B cell (primary cell): ENCODE results near the gene ADCY1. TPM values are rescaled to one million over a fixed set of nuclear protein-coding genes. Genes with fewer than 3 reads are reported as not detected.

Experiments
- ATAC-seq: fragments of 200-7000 bp; cut with Tn5 transposase; one replicate; pipeline ENCODE4 v1.10.0; 2021; ENCODE audit warnings: low read depth, mild to moderate bottlenecking, moderate number of reproducible peaks, moderate library complexity
- CTCF ChIA-PET: fragments of 350-600 bp; sonication (Branson Sonifier 250); formaldehyde crosslinking; loops from one replicate; lab custom pipeline; 2021; ENCODE audit warnings: antibody characterized with exemption, inconsistent platforms; lab: Charles Lee
- POLR2A ChIA-PET: fragments of 350-600 bp; sonication (Branson Sonifier 250); formaldehyde crosslinking; loops from one replicate; lab custom pipeline; 2021; ENCODE audit warnings: antibody characterized with exemption; lab: Charles Lee
- DNase-seq: peaks from one replicate; pipeline ENCODE4 v3.0.0; 2013
- H2AFZ ChIP-seq: 2 replicates; pipeline ENCODE4 v1.6.1; 2012; ENCODE audit warnings: mild to moderate bottlenecking, low read depth, low read length; ENCODE audit not compliant: insufficient read depth, poor library complexity, severe bottlenecking
- H3K27ac ChIP-seq, 2 donors: 1 replicate in 1 of 2; 2 replicates in 1 of 2; pipeline ENCODE4 v1.5.1; 2012 to 2013; ENCODE audit warnings: low read length in 2 of 2, mild to moderate bottlenecking in 2 of 2, moderate library complexity in 1 of 2
- H3K27me3 ChIP-seq, 4 experiments: fragments of 200-600 bp in 1 of 4; sonication (generic) in 1 of 4; replicated peaks in 1 of 4; 1 replicate in 2 of 4; 2 replicates in 2 of 4; pipeline versions ENCODE4 v1.6.1 to v1.7.0; 2013 to 2016; ENCODE audit warnings: low read length in 3 of 4, mild to moderate bottlenecking in 2 of 4, mixed read lengths in 1 of 4, moderate library complexity in 1 of 4; ENCODE audit not compliant: insufficient read depth in 4 of 4, control insufficient read depth in 3 of 4; ENCODE audit errors: control extremely low read depth in 1 of 4
- H3K36me3 ChIP-seq, 2 experiments: replicated peaks in 1 of 2; 1 replicate in 1 of 2; 2 replicates in 1 of 2; pipeline versions ENCODE4 v1.6.1 to v1.7.1; 2013; ENCODE audit warnings: low read length in 1 of 2; ENCODE audit not compliant: insufficient read depth in 2 of 2, control insufficient read depth in 1 of 2; ENCODE audit errors: control extremely low read depth in 1 of 2, extremely low read depth in 1 of 2
- H3K4me1 ChIP-seq, 2 donors: fragments of 200-600 bp in 1 of 2; sonication (generic) in 1 of 2; 1 replicate in 1 of 2; 2 replicates in 1 of 2; pipeline versions ENCODE4 v1.5.1 to v1.6.1; 2013 to 2017; ENCODE audit warnings: low read length in 2 of 2; ENCODE audit not compliant: control insufficient read depth in 2 of 2, insufficient read depth in 2 of 2
- H3K4me2 ChIP-seq: replicated peaks from 2 replicates; pipeline ENCODE3; 2012; ENCODE audit warnings: mild to moderate bottlenecking, low read depth, low read length; ENCODE audit not compliant: poor library complexity, severe bottlenecking
- H3K4me3 ChIP-seq, 5 experiments: fragments of 200-600 bp in 1 of 5; sonication (generic) in 1 of 5; 1 replicate in 3 of 5; 2 replicates in 2 of 5; pipeline versions ENCODE4 v1.5.1 to v1.7.0; 2011 to 2016; ENCODE audit warnings: low read length in 4 of 5, mild to moderate bottlenecking in 4 of 5, low read depth in 2 of 5, control low read depth in 1 of 5, moderate library complexity in 1 of 5; ENCODE audit not compliant: insufficient read depth in 1 of 5; ENCODE audit errors: control extremely low read depth in 1 of 5, extremely low read depth in 1 of 5
- H3K79me2 ChIP-seq: fragments of 200-600 bp; sonication (generic); one replicate; pipeline ENCODE4 v1.6.0; 2016; ENCODE audit warnings: low read length; ENCODE audit not compliant: control insufficient read depth, insufficient read depth
- H3K9ac ChIP-seq: fragments of 200-600 bp; sonication (generic); 2 replicates; pipeline ENCODE4 v1.6.1; 2017; ENCODE audit warnings: mild to moderate bottlenecking, low read length, moderate library complexity
- H3K9me3 ChIP-seq, 3 donors: one replicate each; pipeline versions ENCODE4 v1.6.1 to v1.7.1; 2013; ENCODE audit warnings: low read length in 2 of 3; ENCODE audit not compliant: control insufficient read depth in 2 of 3, insufficient read depth in 1 of 3; ENCODE audit errors: control extremely low read depth in 1 of 3
- H4K20me1 ChIP-seq: 2 replicates; pipeline ENCODE4 v1.6.0; 2012; ENCODE audit warnings: mild to moderate bottlenecking, low read length; ENCODE audit not compliant: insufficient read depth, control insufficient read depth, poor library complexity, severe bottlenecking
- H3K27ac Mint-ChIP-seq: one replicate; pipeline ENCODE4 v1.8.0; 2021; ENCODE audit warnings: mixed read lengths
- H3K27me3 Mint-ChIP-seq: one replicate; pipeline ENCODE4 v1.8.0; 2021; ENCODE audit warnings: mixed read lengths
- H3K4me1 Mint-ChIP-seq: one replicate; pipeline ENCODE4 v1.8.0; 2021; ENCODE audit warnings: mixed read lengths
- H3K4me3 Mint-ChIP-seq: one replicate; pipeline ENCODE4 v1.8.0; 2021; ENCODE audit warnings: mixed read lengths
- H3K9me3 Mint-ChIP-seq: one replicate; pipeline ENCODE4 v1.8.0; 2022; ENCODE audit warnings: mixed read lengths; ENCODE audit not compliant: insufficient read depth
- EZH2 ChIP-seq: IDR thresholded peaks from 2 replicates; pipeline ENCODE4 v1.6.1; 2012; ENCODE audit warnings: borderline replicate concordance, low read depth, mild to moderate bottlenecking, moderate library complexity, low read length; ENCODE audit not compliant: insufficient read depth, poor library complexity, severe bottlenecking
- WGBS: methylation state at CpG from one replicate; pipeline ENCODE4 v1.1.5; 2013; ENCODE audit warnings: missing lambda C conversion rate; ENCODE audit not compliant: insufficient coverage; 5-methylcytosine and 5-hydroxymethylcytosine counted together
- intact Hi-C: fragments of 100-400 bp; cut with micrococcal nuclease; formaldehyde crosslinking; loops from one replicate; pipeline ENCODE4 v1.10.0; 2022
- polyA plus RNA-seq: library from polyadenylated mRNA; depleted of rRNA; stranded (reverse); fragments of >200 nt; gene quantifications from 2 replicates; pipeline ENCODE4 v1.2.3, GENCODE V29; 2012
- total RNA-seq, 2 donors: library from RNA; stranded (reverse); fragments of 120-200 nt in 1 of 2; gene quantifications; 1 replicate in 1 of 2; 2 replicates in 1 of 2; pipeline versions ENCODE4 v1.2.3 to v1.2.4, GENCODE V29; 2013 to 2022
- TF ChIP-seq, protein P1 (sequence below): fragments of 200-600 bp; IDR thresholded peaks from one replicate; pipeline ENCODE4 v1.8.0; 2022; ENCODE audit warnings: antibody characterized with exemption, mild to moderate bottlenecking

ADCY1 gene
- total and polyA plus RNA-seq, 2 donors (not counting 1 experiment from before 2014, with no cell fraction given): 0.05 to 0.12 TPM

DNA sequence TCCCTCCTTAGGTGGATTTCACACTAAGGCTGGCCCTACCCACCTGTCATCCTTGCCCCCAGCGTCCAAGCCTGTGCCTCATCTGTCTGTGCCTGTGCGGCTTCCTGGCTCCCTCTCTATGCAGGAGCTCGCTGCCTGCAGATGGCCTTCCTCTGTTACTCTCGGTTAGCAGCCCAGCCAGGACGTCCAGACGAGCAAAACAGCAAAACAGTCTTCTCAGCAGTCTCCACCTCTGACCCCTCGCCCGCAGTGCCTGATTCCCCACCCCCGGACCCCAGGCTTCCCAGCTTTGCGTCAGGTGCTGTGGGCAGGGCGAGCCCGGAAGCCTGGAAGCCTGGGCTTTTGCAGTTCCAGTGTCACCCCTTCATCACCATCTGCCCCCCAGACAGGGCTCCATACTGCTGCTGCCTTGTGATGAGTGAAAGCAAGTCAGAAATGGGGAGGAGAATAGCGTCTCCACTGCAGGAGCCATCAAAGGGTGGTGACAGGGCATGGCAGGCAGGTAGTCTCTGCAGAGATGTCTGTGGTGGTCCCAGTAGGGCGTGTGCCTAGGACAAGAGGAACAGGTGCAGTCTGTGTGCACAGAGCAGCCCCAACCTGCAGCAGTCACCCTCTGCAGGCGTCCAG, 88.5 kb downstream of the ADCY1 start:
- Histone ChIP-seq H2AFZ (no peak overlapping the region), H3K27me3 (no peaks in the 10 kb centered on the region), H3K4me3 (no peak overlapping the region), H3K79me2 (no peaks in the 10 kb centered on the region), H3K9ac (no peak overlapping the region), H4K20me1 (no peaks in the 10 kb centered on the region), H3K4me2 (no peak overlapping the region), H3K36me3 (no peaks in the 10 kb centered on the region), H3K4me1 (no peaks in the 10 kb centered on the region), H3K27ac (no peak overlapping the region), H3K9me3 (peaks cover 0 to 10% (median 0%) of the 10 kb centered on the region in 3 donors)
- H3K27me3 Mint-ChIP-seq: no peaks in the 10 kb centered on the region
- no peaks in the 10 kb centered on the region for H3K9me3 Mint-ChIP-seq
- WGBS: 90% methylated on average over 12 of the region's 15 CpGs
- no peak for TF ChIP-seq EZH2
- TF ChIP-seq, protein P1, sequence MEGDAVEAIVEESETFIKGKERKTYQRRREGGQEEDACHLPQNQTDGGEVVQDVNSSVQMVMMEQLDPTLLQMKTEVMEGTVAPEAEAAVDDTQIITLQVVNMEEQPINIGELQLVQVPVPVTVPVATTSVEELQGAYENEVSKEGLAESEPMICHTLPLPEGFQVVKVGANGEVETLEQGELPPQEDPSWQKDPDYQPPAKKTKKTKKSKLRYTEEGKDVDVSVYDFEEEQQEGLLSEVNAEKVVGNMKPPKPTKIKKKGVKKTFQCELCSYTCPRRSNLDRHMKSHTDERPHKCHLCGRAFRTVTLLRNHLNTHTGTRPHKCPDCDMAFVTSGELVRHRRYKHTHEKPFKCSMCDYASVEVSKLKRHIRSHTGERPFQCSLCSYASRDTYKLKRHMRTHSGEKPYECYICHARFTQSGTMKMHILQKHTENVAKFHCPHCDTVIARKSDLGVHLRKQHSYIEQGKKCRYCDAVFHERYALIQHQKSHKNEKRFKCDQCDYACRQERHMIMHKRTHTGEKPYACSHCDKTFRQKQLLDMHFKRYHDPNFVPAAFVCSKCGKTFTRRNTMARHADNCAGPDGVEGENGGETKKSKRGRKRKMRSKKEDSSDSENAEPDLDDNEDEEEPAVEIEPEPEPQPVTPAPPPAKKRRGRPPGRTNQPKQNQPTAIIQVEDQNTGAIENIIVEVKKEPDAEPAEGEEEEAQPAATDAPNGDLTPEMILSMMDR: no peak
- ATAC-seq: no peak
- no peak for DNase-seq
- no peak overlapping the region for H3K27ac Mint-ChIP-seq
- H3K4me1 Mint-ChIP-seq: no peaks in the 10 kb centered on the region
- intact Hi-C loops: loop anchor here (2.0 kb wide), 1 partner anchor 192 kb away; no protein-coding TSS in a partner anchor
- ChIA-PET POLR2A (no interaction called here), CTCF (interaction anchor here (1.8 to 1.9 kb wide), 2 partner anchors 8 to 192 kb away, joined by 6 to 10 read pairs; no protein-coding TSS in a partner anchor)
- no peak overlapping the region for H3K4me3 Mint-ChIP-seq

DNA sequence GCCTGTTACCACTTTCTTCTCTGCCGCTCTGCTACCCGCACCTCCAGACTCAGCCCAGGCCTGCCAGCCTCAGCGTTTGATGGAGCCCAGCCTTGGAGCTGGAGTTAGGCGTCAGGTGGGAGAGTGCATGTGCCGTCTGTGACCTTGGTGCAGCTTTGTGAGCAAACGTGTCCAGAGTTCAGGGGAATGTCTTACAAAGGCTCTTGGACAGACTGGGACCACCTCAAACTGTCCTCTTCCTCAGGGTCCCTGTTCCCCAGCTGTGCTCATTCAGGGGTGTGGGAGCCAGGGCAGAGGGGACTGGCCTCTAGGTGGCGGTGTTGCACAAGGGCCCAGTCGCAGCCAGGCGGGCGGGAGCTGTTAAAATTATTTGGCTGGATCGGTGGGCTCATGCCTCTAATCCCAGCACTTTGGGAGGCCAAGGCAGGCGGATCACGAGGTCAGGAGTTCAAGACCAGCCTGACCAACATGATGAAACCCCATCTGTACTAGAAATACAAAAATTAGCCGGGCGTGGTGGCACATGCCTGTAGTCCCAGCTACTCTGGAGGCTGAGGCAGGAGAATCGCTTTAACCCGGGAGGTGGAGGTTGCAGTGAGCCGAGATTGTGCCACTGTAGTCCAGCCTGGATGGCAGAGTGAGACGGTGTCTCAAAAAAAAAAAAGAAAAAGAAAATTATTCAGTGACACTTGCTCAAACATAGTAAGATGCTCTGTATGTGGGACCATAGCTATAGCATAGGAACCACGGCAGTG, 89.2 kb downstream of the ADCY1 start:
- Histone ChIP-seq H3K79me2 (no peaks in the 10 kb centered on the region), H3K9me3 (peaks cover 0 to 10% (median 0%) of the 10 kb centered on the region in 3 donors), H2AFZ (no peak overlapping the region), H3K27ac (no peak overlapping the region), H4K20me1 (no peaks in the 10 kb centered on the region), H3K4me1 (no peaks in the 10 kb centered on the region), H3K27me3 (no peaks in the 10 kb centered on the region), H3K9ac (no peak overlapping the region), H3K4me3 (no peak overlapping the region), H3K36me3 (no peaks in the 10 kb centered on the region), H3K4me2 (no peak overlapping the region)
- CTCF ChIA-PET: interaction anchor here (0.6 to 1.9 kb wide), 3 partner anchors 9 to 191 kb away, joined by 3 to 10 read pairs (median 6); no protein-coding TSS in a partner anchor
- no peaks in the 10 kb centered on the region for H3K27me3 Mint-ChIP-seq
- no peaks in the 10 kb centered on the region for H3K4me1 Mint-ChIP-seq
- DNase-seq (no peak), ATAC-seq (no peak)
- 93% methylated on average over 17 of the region's 20 CpGs for WGBS
- no peak overlapping the region for H3K27ac Mint-ChIP-seq
- intact Hi-C loops: loop anchor here (2.0 kb wide), 1 partner anchor 191 kb away; no protein-coding TSS in a partner anchor
- H3K9me3 Mint-ChIP-seq: no peaks in the 10 kb centered on the region
- POLR2A ChIA-PET: no interaction called here
- no peak overlapping the region for H3K4me3 Mint-ChIP-seq
- TF ChIP-seq, protein P1: peak; percentile 22
- TF ChIP-seq EZH2: no peak
